ENCODE data around the gene HTT-AS.
"Not testable (repeated sequence)": the region's sequence is repeated elsewhere in the genome, so short reads cannot be mapped to it uniquely, and the experiment has no call there.

HTT-AS gene

GRCh38 chr4:3051141-3051897 is 23.0 kb downstream of the HTT-AS start:
- DNase-seq (ENCODE audit: low spot score): not testable (repeated sequence)

GRCh38 chr4:3047464-3048286 is 26.7 kb downstream of the HTT-AS start:
- DNase-seq (ENCODE audit: low spot score): peak; percentile 55

DNA sequence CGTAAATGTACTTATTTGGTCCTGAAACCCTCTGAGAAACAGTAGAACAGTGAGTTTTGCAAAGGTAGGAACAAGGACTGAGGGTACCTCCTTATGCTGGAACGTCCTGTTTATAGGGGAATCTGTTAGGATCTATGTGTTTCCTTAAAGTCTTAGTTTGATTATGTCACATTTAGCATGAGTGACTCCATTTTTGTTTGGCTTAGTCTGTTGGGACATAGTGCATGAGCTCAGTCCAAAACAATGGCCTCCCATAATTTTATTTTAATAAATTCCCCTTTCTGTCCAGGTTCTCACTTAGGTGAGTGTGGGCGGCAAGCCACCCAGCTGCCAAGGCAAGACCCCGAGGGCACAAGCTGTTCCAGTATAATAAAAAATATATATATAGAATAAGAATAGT is 27.7 kb downstream of the HTT-AS start:
- no peak for DNase-seq (ENCODE audit: low spot score)

DNA sequence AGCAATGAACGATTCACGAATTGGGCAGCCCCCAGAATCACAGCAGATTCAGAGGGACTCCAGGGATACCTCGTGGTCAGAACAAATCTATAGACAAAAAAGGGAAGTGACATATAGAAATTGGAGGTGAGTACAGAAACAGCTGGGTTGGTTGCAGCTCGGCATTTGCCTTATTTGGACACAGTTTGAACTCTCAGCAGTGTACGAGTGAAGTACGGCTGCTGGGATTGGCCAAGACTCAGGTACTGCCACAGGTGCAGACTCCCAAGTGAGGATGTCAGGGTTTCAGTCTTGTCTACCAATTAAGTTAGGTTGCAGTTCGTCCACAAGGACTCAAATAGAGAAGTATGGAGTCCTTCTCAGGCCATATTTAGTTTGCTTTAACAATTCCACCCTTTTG is 28.2 kb downstream of the HTT-AS start:
- no peak for DNase-seq (ENCODE audit: low spot score)

GRCh38 chr4:3044870-3045819 is 29.2 kb downstream of the HTT-AS start:
- no peak for DNase-seq (ENCODE audit: low spot score)

GRCh38 chr4:3043282-3044020 is 30.9 kb downstream of the HTT-AS start:
- no peak for DNase-seq (ENCODE audit: low spot score)

- no peak for DNase-seq (ENCODE audit: low spot score)
Observed at GRCh38 chr4:3042226-3042625, 32.1 kb downstream of the HTT-AS start.

DNA sequence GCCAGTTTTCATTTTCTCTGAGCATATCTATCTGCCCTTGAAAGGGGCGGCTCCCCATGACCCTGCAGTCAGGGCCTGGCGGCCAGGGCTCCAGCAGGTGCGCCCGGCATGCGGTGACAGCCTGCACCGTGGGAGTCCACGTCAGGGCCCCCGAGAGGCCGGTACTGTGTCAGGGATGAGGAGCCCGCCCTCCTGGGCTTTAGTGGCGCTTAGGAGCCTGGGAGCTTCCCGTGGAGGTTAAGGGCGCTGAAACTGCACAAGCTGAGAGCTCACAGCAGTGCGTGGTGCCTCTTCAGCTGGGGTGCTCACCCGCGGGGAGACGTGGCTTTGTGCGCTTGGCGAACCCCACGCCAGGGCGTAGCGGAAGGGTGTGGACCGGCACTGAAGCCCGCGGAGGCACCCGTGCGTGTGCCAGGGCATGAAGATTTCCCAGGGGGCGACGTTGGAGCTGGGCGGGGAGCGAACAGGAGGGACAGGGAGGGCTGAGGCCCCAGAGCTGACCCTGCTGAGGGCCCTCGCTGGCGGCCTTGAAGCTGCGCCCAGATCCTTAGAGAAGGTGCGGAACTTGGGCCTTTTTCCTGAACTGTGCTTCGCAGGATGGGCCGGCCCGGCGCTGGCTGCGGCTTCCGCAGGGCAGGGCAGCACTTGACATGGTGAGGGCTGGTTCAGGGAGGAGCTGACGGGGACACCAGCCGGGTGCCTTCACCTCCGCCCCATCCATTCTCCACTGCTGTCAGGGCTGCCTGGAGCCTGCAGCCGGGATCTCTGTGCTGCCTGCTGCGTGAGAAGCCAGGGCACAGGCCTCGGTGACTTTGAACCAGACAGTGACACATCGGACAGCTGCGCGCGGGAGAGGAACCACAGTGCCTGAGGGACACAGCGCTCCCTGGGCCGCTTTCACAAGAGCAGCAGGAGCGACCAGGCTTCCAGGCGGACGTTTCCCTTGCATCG is 32.9 kb downstream of the HTT-AS start:
- DNase-seq (ENCODE audit: low spot score): peak; percentile 84

GRCh38 chr4:3040452-3041191 is 33.7 kb downstream of the HTT-AS start:
- no peak for DNase-seq (ENCODE audit: low spot score)

GRCh38 chr4:3039706-3040366 is 34.5 kb downstream of the HTT-AS start:
- DNase-seq (ENCODE audit: low spot score): no peak

- no peak for DNase-seq (ENCODE audit: low spot score)
Observed at GRCh38 chr4:3037957-3038461, 36.3 kb downstream of the HTT-AS start.

DNA sequence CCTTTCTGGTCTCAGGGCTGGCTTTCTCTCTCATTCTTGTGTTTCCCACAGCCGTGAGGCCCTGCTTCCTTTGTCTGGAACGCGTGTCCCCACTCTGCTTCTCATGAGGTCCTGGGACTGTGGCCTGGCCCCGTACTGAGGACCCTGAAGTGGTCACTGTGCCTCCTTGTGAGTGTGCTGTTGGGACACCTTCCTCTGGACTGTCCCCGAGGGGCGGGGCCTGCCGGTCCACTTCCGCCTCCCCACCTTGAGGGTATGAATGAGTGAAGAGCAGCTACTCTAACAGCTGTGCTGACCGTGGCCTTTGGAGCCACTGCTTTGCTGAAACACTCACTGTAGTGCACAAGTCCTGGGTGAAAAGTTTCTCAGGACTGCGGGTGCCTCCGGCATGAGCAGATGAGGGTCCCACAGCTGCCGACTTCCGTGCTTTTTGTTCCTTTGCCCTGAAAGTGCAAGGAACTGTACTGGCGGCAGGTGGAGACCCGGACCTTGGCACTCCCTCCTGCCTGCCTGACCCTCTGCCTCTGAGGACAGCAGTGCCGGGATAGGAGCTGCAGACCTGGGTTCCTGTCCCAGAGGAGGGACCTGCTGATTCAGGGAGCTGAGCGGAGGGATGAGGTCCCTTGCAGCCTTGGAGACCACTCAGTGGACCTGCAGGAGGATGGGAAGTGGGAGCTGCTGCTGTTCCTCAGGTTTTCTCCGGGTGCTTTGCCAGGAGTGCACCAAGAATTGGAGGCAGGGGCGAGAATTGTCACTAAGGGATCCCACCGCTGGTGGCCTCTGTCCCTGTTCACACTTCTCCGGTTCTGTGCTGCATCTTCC is 38.0 kb downstream of the HTT-AS start:
- DNase-seq (ENCODE audit: low spot score): no peak

DNA sequence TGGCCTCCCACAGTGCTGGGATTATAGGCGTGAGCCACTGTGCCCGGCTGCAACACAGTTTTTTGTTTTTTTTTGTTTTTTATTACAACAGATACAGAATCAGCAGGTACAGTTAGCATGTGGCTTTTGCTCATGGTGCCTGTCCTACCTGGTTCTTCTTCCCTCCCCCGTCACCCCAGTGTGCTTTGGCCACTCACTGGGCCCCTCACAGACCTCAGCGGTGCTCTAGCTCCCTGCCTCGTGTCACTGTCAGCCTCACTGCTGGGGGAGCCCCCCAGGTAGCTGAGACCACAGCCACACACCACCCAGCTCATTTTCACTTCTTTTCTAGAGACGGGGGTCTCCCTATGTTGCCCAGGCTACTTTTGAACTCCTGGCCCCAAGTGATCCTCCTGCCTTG is 38.7 kb downstream of the HTT-AS start:
- DNase-seq (ENCODE audit: low spot score): no peak

DNA sequence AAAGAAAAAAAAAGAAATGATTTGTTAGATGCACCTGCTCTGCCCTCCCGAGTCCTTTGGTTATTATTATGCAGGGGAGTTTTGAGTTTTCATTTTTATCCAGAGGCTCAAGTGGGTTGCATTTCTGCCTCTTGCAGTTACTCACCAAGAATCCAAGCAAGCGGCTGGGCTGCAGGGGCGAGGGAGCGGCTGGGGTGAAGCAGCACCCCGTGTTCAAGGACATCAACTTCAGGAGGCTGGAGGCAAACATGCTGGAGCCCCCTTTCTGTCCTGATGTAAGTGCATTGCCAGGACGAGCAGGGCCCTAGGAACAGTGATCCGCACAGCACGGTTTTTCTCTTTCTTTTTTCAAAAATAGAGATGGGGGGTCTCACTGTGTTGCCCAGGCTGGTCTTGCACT is 39.1 kb downstream of the HTT-AS start:
- no peak for DNase-seq (ENCODE audit: low spot score)

DNA sequence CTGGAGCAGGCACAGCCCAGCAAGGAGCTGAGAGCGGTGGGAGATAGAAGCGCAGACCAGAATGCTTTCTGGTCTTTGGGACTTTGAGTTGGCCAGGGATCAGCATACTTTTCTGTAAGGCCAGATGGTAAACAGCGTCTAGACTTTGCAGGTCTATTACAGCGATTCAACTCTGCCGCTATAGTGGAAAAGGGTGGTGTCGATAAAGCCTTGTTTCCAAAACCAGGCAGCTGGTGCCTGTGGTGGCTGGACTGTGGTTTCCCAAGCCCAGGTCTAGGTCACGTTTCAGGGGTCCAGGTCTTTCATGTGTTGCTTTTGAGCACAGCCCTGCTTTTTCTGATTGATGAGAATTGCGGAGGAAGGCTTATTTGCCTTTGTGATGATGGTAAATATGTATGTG is 40.1 kb downstream of the HTT-AS start:
- no peak for DNase-seq (ENCODE audit: low spot score)

GRCh38 chr4:3031357-3032082 is 42.8 kb downstream of the HTT-AS start:
- DNase-seq (ENCODE audit: low spot score): no peak

Measured in AG20443 (cell line).